HG02885 (cell line): ENCODE data around the gene ENTPD2.

Experiments
- ATAC-seq: cut with Tn5 transposase; IDR thresholded peaks from one replicate; pipeline ENCODE4 v1.9.1; 2021; ENCODE audit warnings: mild to moderate bottlenecking; ENCODE audit not compliant: unreplicated experiment, poor library complexity

Gene ENTPD2

DNA sequence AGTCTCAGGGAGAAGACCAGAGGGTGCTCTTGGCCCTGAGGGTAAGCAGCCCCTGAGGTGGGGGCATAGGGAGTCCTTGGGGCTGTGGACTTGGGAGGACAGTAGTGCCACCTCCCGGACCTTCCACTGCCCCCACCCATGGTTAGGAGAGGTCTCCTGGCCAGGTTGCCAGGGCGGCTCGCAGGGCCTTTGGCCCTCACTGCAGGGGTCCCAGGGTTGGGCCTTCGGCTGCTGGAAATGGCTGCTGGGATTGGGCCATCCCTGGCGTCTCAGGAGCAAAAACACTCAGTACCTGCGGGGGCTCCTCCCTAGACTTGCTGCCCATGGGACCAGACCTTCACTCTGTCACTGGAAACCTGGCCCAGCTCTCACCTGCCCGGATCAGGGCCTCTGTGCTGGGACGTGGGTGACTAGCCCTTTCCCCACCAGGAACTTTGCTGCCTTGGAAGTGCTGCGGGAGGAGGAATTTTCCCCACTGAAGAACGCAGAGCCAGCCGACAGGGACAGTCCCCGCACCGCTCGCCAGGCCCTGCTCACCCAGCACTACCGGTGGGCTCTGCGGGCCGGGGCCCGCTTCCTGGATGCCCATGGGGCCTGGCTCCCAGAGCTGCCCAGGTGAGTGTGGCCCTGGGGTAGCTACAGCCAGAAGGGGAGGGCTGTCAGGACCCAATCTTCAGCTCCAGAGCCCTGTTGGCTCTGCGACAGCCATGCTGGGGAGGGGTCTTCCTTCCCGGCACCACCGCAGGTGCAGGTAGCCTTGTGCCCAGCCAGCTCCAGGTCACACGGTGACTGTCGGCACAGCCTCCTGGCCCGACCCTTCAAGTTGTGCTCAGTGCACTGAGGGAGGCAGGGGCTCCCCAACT is 26.6 kb upstream of the ENTPD2 start:
- no peak for ATAC-seq

DNA sequence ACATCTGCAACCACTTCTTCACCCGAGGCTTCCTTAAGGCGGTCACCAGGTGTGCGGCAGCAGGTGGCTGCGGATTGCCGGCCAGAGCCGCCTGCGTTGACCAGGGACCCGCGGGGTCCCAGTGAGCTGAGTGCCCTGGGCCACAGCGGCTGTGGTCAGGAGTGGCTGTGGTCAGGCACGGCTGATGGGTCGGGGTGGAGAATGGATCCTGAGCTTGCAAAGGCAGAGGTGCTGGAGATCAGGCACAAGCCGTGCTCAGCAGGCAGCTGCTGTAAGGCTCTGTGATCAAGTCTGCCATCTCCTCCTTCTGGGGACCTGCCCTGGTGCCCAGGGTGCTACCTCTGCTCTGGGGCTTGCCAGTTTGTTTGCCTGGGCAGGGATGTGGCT is 25.5 kb upstream of the ENTPD2 start:
- no peak for ATAC-seq

DNA sequence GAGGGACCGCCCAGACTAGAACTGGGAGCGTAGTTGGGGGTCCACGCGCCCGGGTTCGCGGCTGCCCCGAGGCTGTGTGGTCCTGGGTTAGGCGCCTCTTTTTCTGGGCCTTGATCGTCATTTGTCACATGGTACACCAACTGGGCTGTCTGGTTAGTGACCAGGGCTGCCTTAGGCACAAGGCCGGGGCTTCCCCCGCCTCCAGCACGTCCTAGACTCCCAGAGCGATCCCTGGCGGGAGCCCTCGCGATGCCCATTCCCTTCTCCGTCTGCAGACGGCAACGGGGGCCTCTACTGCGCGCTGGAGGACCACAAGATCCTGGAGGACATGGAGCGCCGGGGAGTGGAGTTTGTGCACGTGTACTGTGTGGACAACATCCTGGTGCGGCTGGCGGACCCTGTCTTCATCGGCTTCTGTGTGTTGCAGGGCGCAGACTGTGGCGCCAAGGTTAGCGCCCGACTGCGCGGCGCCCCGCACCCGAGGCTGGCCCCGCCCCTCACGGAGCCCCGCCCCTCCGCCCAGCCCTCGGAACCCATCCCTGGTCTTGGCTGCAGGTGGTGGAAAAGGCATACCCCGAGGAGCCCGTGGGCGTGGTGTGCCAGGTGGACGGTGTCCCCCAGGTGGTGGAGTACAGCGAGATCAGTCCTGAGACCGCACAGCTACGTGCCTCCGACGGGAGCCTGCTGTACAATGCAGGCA is 25.0 kb upstream of the ENTPD2 start:
- no peak for ATAC-seq

DNA sequence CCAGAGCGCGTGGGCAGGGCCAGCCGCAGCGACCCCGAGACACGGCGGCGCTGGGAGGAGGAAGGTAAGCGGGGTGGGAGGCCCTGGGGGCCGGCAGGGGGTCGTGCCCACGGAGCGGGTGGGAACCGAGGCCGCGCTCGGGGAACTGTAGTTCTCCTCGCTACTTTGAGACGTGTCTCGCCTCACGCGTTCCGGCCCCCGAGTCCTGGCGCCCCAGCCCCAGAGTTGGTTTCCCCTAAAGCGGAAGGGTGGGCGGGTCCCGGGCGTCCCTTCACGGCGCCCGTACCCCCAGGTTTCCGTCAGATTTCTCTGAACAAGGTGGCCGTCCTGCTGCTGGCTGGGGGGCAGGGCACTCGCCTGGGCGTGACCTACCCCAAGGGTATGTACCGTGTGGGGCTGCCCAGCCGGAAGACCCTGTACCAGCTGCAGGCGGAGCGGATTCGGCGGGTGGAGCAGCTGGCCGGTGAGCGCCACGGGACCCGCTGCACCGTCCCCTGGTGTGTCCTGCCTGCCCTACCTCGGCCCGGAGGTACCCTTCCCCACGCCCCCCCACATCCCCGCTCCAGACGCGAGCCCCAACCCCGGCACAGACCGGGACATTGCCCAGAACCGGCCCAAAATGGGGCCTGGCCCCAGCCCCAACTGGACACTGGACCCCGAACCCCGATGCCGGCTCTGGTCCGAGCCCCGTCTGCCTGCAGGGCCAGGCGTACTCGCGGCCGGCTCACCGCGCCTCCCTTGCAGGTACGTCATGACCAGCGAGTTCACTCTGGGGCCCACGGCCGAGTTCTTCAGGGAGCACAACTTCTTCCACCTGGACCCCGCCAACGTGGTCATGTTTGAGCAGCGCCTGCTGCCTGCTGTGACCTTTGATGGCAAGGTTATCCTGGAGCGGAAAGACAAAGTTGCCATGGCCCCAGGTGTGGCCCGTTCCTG is 24.2 kb upstream of the ENTPD2 start:
- peak; percentile 20 for ATAC-seq

DNA sequence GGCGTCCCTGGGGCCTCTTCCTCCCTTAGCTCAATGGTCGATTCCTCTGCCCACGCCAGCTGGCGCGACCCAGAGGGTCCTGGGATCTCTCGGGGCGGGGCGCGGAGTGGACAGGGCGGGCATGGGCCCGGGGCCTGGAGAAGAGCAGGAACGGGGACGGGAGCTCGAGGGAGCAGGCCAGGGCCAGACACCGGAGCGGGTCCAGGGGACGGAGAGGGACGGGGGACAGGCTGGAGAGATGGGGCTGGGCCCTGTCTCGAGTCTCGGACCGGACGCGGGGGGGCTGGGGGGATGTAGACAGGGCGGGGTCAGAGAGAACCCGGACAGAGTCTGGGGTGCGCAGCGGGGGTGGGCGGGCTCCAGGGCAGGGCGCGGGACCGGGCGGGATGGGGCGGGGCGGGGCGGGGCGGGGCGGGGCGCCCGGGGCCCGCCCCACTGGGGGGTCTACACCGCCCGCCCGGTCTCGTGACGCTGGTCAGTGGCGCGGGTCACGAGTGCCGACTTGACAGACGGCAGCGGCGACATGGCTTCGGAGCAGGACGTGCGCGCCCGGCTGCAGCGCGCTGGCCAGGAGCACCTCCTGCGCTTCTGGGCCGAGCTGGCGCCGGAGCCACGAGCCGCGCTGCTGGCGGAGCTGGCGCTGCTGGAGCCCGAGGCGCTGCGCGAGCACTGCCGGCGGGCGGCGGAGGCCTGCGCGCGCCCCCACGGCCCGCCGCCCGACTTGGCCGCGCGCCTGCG is 23.3 kb upstream of the ENTPD2 start, which contains the start of gene UAP1L1:
UAP1L1 (plus strand) TSS at position 508 of the 738 bp plus-strand sequence; CDS start at position 524, 16 bp downstream.
- ATAC-seq = peak; percentile 65

DNA sequence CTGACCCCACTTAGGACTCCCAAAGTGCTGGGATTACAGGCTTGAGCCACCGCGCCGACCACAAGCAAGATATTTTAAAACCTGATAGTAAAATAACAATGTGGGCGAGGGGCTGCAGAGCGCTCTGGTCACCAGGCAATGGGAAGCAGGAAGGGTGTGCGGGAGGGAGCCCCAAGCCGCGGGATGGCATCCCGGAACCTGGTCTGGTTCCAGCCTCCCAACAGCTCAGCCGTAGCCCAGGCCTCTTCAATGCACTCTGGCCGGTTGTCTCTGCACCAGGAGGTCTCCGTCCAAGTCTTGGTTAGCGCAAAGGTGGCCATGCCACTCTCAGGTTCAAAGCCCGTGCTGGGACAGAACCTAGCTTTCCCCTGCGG is 22.8 kb upstream of the ENTPD2 start:
- peak; percentile 1 for ATAC-seq

DNA sequence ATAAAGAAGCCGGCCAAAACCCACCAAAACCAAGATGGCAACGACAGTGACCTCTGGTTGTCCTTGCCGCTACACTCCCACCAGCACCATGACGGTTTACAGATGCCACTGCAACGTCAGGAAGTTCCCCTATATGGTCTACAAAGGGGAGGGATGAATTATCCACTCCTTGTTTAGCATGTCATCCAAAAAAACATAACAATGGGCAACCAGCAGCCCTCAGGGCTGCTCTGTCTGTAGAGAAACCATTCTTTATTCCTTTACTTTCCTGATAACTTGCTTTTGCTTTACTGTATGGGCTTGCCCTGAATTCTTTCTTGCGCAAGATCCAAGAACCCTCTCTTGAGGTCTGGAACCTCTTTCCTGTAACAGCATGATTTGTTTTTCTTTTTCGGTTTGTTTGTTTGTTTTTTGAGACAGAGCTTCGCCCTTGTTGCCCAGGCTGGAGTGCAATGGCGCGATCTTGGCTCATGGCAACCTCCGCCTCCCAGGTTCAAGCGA is 21.5 kb upstream of the ENTPD2 start:
- ATAC-seq = no peak

DNA sequence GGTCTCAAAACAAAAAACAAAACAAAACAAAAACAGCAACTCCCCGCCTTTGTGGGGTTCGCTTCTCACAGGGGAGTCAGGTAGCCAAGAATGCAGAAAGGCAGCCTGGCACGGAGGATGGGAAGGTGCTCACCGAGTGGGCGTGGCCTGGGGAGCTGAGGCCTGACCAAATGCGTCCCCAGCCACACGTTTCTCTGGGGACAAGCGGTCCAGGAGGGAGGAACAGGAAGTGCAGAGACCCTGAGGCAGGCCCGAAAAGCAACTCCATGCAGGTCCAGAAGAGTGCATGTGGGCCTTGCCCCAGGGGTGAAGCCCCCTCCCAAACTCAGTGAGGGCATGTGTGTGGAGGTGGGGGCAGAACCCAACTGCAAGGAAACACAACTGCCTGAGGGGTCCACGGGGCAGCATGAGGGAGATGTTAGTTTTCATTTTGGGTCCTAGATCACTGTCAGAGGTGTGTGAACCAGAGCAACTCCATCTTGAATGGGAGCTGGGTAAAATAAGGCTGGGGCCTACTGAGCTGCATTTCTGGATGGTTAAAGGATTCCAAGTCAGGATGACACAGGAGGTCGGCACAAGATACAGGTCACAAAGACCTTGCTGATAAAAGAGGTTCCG is 20.9 kb upstream of the ENTPD2 start:
- no peak for ATAC-seq

DNA sequence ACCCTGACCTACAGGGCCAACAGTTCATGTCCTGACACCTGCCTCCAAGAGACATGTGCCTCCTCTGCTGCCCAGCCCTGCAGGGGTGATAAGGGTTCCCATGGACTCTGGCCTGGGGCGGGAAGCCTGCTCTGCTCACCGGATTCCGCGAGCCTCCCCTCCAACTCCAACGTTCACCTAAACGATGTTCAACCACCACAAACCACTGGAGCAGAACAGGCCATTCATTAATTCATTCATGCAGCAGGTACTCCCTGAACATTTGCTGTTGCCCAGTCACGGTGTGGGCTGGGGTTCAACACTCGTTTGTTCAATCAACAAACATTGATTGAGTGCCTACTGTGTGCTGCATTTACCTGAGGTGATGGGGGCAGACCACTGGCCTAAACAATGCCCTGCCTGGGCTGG is 20.1 kb upstream of the ENTPD2 start:
- no peak for ATAC-seq

DNA sequence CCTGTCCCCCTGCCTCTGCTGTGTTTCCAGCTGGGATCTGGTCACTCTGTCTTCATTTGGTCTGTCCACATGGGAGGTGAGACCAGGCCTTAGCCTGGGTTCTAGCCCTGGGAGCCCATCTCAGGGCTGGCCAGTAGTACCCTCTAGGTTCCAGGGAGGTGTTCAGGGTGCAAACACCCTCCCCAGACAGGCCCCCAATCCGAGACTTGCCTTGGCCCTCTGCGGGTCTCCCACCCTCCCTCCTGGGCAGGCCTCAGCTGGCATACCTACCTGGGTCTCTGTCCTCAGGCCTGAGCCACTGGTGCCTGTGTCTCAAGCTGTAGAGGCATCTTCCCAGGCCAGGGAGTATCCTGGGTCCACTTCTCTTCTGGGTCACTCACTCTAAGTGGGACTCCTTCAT is 17.4 kb upstream of the ENTPD2 start:
- ATAC-seq = no peak

DNA sequence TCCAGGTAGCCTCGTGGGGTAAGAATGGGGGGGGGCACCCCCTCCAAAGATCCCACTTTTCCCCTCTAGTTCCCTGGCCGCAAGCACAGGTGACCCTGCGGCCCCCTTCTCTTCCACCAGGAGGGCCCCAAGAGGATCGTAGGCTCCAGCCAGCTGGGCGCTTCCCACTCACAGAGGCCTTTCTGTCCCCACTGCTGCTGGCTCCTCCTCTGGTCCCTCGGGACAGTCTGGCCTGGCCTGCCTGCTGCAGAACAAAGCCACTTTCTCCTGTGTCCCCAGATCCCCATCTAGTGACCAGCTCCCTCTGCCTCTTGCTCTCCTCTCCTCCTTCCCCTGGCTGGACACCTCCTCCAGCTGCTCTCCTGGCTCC is 17.0 kb upstream of the ENTPD2 start:
- no peak for ATAC-seq

DNA sequence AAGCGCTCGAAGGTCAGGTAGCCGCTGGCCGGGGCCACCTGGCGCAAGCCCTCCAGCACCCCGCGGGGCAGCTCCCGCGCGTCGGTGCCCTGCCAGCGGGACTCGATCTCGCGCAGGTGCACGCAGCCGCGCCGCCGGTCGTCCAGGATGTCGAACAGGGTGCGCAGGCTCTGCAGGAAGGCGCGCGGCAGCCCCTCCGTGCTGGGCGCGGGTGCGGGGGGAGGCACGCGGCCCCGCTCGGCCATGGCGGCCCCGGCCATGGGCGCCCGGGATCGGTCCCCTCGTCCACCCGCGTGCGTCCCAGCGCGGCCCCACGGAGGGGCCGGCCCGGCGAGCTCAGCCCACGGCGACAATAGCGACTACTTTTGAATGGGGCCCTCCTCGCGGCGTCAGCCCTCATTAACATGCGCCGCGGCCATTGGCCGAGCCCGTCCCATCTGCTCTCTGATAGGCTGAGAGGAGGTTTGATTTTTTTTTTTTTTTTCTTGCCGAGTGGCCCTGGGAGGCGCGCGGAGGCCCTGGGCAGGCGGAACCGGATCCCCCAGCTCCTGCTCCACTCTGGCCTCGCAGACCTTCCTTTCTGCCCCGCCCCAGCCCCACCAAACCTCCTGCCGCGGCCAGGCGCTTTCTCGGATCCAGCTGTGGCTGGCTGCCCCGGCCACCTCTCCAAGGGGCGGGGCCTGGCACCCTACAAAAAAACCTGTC is 16.5 kb upstream of the ENTPD2 start, which contains the start of gene SAPCD2:
SAPCD2 (minus strand) TSS at position 357 of the 705 bp plus-strand sequence; CDS start at position 260, 97 bp downstream.
- peak; percentile 75 for ATAC-seq

DNA sequence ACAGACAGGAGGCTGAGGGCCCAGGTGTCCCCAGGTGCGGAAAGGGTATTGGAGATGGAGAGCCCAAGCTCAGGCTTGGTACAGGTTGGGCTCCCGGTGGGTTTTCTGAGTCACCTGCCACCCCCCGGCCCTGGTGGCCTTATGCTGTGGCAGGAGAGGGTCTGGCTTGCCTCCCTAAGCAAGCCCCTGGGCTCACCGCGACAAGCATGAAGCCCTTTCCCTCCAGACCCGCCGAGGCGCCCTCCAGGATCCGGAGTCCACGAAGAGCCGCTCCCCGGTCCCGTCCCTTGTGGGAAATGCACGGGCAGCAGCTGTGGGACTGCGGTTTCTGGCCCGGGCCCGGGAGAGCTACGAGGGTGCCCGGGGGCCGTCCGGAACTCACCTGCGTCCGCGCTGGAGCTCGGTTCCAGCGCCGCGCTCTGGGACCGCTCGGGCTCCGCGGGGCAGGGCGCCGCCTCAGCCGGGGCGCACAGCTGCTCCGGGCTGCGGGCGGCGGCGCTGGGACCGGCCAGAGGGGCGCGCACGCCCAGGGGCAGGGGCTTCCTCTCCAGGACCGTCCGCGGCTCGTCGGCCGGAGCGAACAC is 15.7 kb upstream of the ENTPD2 start:
- ATAC-seq = peak; percentile 13

DNA sequence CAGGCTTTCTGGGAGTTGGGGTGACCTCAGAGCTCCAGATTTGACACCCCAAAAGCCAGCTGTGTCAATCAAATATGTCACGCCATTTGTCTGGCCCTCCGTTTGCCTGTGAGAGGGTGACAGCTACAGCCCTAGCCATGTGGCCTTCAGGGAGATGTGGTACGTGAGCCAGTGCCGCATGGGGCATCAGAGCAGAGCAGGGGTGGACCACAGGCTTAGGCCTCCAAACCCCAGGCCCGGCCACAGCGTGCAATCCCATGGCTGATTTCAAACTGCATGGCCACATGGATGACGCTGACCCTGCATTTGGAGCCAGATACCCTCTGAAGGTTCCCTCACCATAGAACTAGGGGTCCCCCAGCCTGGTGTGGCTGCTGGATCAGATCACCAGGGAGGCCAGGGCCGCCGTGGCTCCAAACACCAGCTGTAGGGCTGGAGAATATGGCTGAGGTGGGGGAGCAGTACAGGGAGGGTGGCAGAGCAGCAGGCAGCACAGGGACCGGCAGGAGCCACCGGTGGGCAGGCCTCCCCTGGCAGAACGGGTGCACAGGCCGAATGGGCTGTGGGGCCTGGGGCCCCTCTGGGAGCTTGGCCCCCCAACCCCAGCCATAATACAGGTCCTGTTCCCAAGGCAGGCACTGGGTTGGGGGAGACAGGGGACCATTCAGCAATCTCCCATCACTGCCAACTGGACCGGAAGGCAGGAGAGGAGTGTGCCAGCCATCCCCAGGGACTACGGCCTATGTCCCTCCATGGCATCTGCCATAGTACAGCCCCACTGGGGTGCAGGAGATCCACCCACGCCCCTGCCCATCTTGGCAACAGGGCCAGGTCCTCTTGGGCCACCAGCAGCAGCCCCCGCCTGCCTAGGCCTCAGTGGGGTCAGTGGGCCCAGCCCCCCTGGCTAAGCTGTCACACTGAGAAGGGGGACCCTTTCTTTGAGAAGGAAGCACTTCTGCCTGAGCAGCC is 15.0 kb upstream of the ENTPD2 start:
- ATAC-seq = no peak

DNA sequence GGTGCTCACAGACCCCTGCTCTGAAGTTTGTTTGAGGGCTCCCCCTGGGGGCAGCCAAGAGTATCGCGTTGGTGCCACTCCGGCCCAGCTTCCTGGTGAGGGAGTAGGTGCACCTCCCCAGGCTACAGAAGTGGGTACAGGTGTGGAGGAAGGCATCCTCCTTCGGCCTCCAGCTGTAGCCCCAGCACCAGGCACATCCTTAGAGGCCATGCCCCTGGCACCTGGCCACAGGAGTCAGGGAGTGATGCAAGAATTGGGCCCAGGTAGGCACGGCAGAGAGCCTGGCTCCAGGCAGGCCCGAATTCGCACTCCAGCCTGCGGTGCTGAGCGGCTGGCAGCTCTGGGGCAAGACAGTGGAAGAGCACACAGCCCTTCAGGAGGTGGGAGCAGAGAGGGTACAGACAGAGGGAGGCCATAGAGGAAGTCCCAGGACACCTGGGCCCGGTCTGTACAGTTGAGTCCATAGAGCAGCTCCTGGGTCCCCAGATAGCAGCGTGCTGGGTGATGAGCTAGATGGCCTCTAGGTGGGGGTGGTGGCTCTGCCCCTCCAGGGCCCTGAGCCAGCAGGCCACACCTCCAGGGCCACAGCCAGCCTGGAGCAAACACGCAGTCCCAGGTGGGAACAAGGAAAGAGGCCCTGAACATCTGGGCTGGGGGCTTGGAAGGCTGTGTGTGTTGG is 14.1 kb upstream of the ENTPD2 start:
- ATAC-seq = no peak

DNA sequence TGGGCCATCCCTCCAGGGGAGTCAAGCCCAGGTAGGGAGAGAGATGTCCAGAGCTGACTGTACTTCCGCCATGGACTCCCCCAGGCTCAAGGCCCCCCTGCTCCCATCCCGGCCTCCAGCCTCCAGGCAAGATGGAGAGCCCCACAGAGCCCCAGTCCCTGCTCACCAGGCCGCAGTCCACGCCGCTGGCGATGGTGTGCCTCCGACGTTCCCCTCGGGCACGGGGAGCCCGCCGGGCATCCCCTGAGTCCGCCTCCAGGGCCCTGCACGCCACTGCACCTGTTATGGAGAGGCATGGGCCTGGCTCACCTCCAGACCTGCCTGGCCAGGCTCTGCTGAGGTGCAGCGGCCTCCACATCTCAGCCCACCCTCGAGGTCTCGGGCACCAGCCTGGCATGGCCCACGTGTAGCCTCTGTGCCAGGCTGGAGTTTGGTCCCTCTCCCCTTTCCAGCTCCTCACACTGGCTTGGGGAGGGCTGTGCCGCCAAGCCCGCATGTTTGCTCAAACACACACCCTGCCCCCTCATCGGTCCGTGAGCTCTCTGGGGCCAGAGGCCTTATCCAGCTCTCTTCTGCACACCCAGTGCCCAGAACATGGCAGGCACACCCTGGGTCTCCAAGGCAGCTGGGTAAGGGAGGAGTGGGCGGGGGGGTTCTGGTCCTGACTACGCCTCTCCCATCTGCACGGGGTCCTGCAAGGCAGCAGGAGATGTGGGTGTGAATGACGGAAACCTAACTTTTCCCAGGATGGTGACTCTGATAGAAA is 12.4 kb upstream of the ENTPD2 start:
- ATAC-seq = no peak
